Measurements from ENCODE around the gene ALG14.

DNA sequence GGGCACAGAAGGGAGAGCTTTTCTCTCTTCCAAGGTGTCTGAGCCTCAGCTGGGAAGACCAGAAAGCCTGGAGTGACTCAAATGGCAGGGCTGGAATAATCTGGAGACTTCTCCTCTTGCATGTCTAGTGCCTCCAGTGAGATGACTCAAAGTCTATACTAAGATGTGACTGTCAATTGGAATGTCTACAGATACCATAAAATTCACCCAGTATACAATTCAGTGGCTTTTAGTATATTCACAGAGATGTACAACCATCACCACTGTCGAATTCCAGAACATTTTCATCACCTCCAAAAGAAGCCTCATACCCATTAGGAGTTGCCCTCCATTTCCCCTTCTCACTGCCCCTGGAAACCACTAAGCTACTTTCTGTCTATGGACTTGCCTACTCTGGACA, 97.9 kb downstream of the ALG14 start:
- TF ChIP-seq EP300 (IDR thresholded peaks at IDR 0.05; ENCODE audit: borderline replicate concordance in 1 of 2, low read depth in 1 of 2, low read length in 1 of 2) (no peak), SIN3A (IDR thresholded peaks at IDR 0.05; ENCODE audit: borderline replicate concordance, low read depth, low read length) (no peak), RCOR1 (IDR thresholded peaks at IDR 0.05; ENCODE audit: low read length) (no peak), EZH2phosphoT487 (IDR thresholded peaks at IDR 0.05; ENCODE audit: borderline replicate concordance, low read depth) (no peak), NRF1 (IDR thresholded peaks at IDR 0.05; ENCODE audit: low read depth, low read length) (no peak), CHD2 (IDR thresholded peaks at IDR 0.05; ENCODE audit: low read length, partially characterized antibody) (no peak), RXRA (IDR thresholded peaks at IDR 0.05; ENCODE audit: borderline replicate concordance, low read depth) (no peak), SMC3 (IDR thresholded peaks at IDR 0.05; ENCODE audit: low read depth, low read length) (no peak), JUND (IDR thresholded peaks at IDR 0.05) (no peak)
- TF ChIP-seq, protein P1, sequence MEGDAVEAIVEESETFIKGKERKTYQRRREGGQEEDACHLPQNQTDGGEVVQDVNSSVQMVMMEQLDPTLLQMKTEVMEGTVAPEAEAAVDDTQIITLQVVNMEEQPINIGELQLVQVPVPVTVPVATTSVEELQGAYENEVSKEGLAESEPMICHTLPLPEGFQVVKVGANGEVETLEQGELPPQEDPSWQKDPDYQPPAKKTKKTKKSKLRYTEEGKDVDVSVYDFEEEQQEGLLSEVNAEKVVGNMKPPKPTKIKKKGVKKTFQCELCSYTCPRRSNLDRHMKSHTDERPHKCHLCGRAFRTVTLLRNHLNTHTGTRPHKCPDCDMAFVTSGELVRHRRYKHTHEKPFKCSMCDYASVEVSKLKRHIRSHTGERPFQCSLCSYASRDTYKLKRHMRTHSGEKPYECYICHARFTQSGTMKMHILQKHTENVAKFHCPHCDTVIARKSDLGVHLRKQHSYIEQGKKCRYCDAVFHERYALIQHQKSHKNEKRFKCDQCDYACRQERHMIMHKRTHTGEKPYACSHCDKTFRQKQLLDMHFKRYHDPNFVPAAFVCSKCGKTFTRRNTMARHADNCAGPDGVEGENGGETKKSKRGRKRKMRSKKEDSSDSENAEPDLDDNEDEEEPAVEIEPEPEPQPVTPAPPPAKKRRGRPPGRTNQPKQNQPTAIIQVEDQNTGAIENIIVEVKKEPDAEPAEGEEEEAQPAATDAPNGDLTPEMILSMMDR (IDR thresholded peaks at IDR 0.05), result no peak
- TF ChIP-seq, protein P2, sequence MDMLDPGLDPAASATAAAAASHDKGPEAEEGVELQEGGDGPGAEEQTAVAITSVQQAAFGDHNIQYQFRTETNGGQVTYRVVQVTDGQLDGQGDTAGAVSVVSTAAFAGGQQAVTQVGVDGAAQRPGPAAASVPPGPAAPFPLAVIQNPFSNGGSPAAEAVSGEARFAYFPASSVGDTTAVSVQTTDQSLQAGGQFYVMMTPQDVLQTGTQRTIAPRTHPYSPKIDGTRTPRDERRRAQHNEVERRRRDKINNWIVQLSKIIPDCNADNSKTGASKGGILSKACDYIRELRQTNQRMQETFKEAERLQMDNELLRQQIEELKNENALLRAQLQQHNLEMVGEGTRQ (IDR thresholded peaks at IDR 0.05; ENCODE audit: borderline replicate concordance, low read depth, low read length), result no peak

Data from SK-N-SH (cell line).